GM23338 (cell line): ENCODE results near the gene TIMM21.

Source experiments
- EZH2 ChIP-seq: fragments of 200-600 bp; sonication (generic); IDR thresholded peaks from one replicate; pipeline ENCODE4 v1.8.0; 2017; ENCODE audit warnings: antibody characterized with exemption, mild to moderate bottlenecking, low read depth; ENCODE audit not compliant: unreplicated experiment
- JUNB ChIP-seq: IDR thresholded peaks from one replicate; pipeline ENCODE4 v1.6.1; 2016; ENCODE audit warnings: antibody characterized with exemption; ENCODE audit not compliant: unreplicated experiment
- POLR2AphosphoS5 ChIP-seq: IDR thresholded peaks from 2 replicates; pipeline ENCODE4 v1.6.1; 2016; ENCODE audit warnings: antibody characterized with exemption, low read depth
- TF ChIP-seq, protein P1 (sequence below), 2 experiments: fragments of 200-600 bp in 1 of 2; sonication (generic) in 1 of 2; conservative IDR thresholded peaks; 2 replicates each; pipeline versions ENCODE4 v1.5.1 to v1.6.1; 2016 to 2017; ENCODE audit warnings: antibody characterized with exemption in 2 of 2, low read depth in 2 of 2, mild to moderate bottlenecking in 2 of 2, moderate library complexity in 1 of 2

DNA sequence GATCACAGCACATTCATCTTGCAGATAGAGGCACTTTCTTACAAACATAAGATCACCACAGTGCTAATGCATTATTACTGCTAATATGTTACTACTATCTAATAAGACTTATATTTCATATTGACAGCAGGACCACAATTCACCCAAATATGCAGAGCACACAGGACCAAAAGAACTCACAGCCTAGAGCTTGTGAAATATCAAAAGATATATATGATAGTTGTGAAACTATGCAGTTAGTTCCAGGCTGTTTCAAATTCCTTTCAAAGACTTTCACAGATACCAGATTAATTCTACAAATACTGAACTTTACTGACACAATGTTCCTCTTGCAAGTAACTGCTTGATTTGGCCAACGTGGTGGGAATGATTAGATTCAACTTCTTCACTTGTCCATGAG lies 23.7 kb upstream of the TIMM21 start:
- no peak for TF ChIP-seq EZH2
- TF ChIP-seq, protein P1, sequence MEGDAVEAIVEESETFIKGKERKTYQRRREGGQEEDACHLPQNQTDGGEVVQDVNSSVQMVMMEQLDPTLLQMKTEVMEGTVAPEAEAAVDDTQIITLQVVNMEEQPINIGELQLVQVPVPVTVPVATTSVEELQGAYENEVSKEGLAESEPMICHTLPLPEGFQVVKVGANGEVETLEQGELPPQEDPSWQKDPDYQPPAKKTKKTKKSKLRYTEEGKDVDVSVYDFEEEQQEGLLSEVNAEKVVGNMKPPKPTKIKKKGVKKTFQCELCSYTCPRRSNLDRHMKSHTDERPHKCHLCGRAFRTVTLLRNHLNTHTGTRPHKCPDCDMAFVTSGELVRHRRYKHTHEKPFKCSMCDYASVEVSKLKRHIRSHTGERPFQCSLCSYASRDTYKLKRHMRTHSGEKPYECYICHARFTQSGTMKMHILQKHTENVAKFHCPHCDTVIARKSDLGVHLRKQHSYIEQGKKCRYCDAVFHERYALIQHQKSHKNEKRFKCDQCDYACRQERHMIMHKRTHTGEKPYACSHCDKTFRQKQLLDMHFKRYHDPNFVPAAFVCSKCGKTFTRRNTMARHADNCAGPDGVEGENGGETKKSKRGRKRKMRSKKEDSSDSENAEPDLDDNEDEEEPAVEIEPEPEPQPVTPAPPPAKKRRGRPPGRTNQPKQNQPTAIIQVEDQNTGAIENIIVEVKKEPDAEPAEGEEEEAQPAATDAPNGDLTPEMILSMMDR (conservative IDR thresholded peaks at IDR 0.05; ENCODE audit: low read depth in 2 of 2), result no peak
- TF ChIP-seq JUNB, result no peak
- no peak for TF ChIP-seq POLR2AphosphoS5
